HG03354 (cell line): ENCODE measurements around the gene PLEKHA5.
"Not testable (repeated sequence)": the region's sequence is repeated elsewhere in the genome, so short reads cannot be mapped to it uniquely, and the experiment has no call there.

ENCODE experiments used
- ATAC-seq: cut with Tn5 transposase; IDR thresholded peaks from one replicate; pipeline ENCODE4 v1.9.1; 2021; ENCODE audit warnings: mild to moderate bottlenecking; ENCODE audit not compliant: unreplicated experiment, poor library complexity, severe bottlenecking

The PLEKHA5 gene

GRCh38 chr12:19223695-19224094, 94.2 kb downstream of the PLEKHA5 start:
- no peak for ATAC-seq

GRCh38 chr12:19224746-19225145, 95.2 kb downstream of the PLEKHA5 start:
- no peak for ATAC-seq

- no peak for ATAC-seq
Measured at GRCh38 chr12:19227190-19227879, 97.8 kb downstream of the PLEKHA5 start.

DNA sequence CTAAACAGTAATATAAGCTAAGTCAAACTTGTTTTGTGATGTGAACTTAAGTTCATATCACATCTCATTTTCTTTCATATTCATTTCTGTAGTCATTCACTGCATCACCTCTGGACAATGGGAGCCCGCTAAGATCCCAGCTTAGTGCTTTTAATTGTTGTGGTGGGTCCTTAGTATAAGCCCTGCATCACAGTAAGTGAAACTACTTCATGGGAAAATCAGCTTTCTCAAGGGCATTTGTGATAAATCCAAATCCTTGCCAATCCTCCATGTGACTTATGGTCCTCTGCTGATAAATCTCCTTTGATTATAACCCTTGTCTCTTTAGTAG, 98.3 kb downstream of the PLEKHA5 start:
- no peak for ATAC-seq

DNA sequence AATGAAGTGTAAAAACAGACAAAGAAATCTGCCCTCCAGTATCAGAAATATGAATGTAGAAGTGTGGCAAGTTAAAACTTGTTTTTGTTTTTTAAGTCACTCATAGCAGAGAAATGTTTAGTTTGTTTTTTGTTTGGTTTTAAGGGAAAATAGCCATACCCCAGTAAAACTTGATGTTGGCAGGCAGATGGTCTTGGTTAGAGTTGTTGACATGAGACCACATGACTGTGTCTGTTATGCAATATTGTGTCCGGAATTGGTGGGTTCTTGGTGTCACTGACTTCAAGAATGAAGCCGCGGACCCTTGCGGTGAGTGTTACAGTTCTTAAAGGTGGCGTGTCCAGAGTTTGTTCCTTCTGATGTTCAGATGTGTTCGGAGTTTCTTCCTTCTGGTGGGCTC, 99.5 kb downstream of the PLEKHA5 start:
- not testable (repeated sequence) for ATAC-seq

- ATAC-seq, result no peak
Measured at GRCh38 chr12:19230299-19230866, 100.8 kb downstream of the PLEKHA5 start.

- no peak for ATAC-seq
Measured at GRCh38 chr12:19230896-19231295, 101.4 kb downstream of the PLEKHA5 start.

DNA sequence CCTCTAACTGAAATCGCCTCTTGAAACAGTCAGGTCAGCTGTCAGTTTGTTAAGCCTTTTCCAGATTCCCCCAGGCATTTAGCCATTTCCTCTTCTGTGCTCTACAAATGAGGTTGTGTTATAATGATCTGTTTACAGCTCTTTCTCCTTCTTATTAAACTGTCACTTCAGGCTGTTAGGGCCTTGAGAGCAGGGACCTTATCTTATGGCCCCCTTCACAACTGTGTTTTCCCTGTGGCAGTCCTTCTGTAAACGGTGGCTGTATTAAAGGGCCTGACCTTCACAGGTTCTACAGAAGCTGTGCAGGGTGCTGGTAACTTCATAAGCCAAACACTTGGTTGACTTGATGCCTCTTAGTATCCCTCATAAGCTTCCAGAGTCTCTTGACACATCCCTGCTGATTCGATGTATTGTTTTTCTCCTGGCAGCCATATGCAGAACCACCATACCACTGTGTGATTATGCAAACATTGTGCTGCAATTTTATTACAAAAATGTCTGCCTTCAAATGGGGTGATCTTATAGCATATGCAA, 104.7 kb downstream of the PLEKHA5 start:
- no peak for ATAC-seq

- ATAC-seq, result no peak
Measured at GRCh38 chr12:19234981-19235871, 105.7 kb downstream of the PLEKHA5 start.

DNA sequence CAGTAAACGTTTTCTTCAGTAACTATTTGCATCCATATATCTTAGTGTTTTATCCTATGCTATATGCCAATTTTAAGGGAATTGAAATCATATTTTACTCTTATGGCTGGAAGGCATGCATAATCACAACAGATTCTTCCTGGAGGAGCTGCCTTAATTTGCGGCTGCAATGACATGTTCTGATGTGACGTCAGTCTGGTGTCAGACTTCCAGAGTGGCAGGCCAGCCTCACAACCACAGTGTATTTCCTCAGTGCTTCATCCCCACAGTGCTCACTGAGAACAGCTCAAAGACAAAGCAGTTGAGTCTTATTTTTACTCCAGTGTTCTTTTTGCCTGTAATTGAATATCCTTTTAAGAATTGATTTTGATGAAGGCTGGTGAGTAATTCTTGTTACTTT, 107.1 kb downstream of the PLEKHA5 start:
- ATAC-seq, result no peak

- ATAC-seq, result no peak
Measured at GRCh38 chr12:19238540-19238939, 109.0 kb downstream of the PLEKHA5 start.

DNA sequence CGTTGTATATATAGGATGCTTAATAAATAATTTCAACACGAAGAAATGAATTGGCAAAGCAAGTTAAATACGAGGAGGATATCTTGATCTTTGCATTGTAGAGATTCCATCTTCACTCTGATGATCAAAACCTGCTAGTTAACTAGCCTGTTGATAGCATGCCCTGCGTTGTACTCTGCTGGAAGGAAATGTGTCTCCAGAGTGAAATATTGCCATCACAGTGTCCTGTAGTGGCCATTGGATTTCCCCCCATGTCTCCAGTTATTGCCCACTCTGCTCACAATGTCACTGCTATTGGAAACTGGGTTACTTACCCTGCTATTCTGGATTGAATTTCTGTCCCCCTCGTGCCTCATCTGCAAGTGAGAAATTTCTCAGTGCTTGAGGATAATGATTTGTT, 109.6 kb downstream of the PLEKHA5 start:
- ATAC-seq, result no peak

DNA sequence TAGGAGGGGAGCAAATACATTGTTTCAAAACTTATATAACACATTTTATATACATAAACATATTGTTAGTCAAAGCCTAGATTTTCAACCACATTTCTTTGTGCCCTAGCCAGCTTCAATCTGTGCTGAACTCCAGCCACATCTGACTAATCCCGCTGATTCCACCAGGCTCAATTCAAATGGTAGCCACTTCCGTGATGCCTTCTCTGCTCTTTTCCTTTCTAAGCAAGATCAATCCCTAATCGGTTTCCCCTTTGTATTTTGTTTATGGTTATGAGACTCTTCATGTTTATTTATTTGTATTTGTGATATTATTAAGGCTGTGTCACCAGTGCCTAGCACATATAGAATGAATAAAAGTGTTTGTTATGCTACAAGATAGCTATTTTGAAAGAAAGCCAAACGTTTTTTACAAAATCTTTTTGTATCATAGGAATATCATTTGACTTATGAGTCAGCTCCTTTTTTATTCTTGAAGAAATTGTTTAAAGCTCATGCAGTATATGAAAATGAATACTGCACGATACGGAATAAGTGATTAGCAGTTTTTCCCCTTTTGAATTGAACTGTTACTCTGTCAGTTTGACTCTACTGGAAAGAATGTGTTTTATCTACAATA, 110.2 kb downstream of the PLEKHA5 start:
- no peak for ATAC-seq

GRCh38 chr12:19242581-19242980, 113.0 kb downstream of the PLEKHA5 start:
- no peak for ATAC-seq

- no peak for ATAC-seq
Measured at GRCh38 chr12:19243551-19243950, 114.0 kb downstream of the PLEKHA5 start.

GRCh38 chr12:19244312-19244711, 114.8 kb downstream of the PLEKHA5 start:
- ATAC-seq, result no peak

- no peak for ATAC-seq
Measured at GRCh38 chr12:19245106-19245505, 115.6 kb downstream of the PLEKHA5 start.

GRCh38 chr12:19245666-19246065, 116.1 kb downstream of the PLEKHA5 start:
- ATAC-seq, result no peak

DNA sequence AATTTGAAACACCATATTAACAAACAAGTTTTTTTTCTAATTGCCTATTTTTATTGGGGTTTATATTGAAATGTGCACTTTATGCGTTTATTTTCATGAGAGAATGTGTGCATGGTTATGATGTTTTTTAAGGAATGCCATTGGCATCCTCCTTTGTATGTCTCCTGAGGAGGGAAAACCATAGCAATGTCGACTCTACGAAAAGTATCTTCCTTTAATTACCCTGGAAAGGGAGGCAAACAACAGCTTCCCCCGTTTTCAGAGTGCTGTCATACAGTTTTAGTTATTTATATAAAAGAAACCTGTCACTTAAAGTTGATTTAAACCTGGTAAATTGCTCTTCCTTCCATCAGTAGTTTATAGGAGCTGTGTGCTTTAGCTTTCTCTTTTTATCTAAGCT, 117.4 kb downstream of the PLEKHA5 start:
- no peak for ATAC-seq

- ATAC-seq, result no peak
Measured at GRCh38 chr12:19248929-19249602, 119.5 kb downstream of the PLEKHA5 start.
